ENCODE data around the gene STOX2.
A peak's percentile ranks its signal among the peaks of the same experiment; 100 is the strongest.
"Not testable (repeated sequence)": the region's sequence is repeated elsewhere in the genome, so short reads cannot be mapped to it uniquely, and the experiment has no call there.

STOX2 gene

DNA sequence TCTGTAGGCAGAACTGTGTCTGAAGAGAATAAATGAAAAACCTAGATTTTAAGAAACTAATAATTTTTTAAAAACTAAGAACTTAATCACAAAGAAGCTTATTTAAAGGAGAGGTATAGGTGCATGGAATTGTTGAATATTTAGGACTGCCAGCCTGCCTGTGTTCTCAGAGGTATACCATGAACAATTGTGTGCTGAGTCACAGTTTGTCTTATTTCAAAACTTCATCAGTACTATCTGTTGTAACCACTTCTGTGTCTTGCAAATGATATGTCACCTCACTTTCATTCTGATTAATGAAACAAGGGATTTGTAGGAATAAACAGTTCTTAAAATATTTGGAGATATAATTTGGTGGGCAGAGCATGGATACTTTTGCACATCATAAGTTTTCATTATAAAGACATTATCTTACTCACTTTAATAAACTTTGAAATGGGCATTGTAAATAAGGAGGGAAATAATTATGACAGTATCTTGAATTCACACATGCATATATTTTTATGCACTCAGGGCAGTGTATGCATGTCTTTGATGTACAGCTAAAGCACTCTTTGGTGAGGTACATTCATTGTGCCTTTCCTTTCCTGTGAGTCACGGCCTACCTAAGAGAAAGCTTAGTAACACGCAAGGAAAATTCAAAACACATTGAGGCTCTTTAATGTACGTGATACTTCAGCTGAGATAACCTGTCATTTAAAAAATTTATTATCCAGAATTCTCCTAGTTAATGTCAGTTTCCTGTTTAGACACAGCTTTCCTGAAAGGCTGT lies 31.7 kb downstream of the STOX2 start:
- no peak for DNase-seq (ENCODE audit: low read depth)

DNA sequence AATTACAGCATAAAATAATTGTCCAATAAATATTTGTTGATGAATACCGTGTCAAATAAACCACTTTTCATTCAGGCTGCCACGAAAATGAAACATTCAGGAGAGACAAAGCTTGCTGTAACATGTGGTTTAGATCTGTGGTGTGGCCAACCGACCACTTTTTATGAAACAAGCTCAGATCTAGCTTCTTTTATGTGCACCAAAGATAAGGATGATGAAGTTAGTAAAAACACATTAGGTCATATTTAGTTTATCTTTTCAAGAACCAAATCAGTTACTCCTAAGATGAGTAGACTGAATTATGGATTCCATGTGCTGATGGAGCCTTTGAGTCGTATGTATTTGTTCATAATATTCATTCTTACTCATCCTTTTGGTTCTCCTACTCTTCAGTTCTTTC lies 35.8 kb downstream of the STOX2 start:
- no peak for DNase-seq (ENCODE audit: low read depth)

DNA sequence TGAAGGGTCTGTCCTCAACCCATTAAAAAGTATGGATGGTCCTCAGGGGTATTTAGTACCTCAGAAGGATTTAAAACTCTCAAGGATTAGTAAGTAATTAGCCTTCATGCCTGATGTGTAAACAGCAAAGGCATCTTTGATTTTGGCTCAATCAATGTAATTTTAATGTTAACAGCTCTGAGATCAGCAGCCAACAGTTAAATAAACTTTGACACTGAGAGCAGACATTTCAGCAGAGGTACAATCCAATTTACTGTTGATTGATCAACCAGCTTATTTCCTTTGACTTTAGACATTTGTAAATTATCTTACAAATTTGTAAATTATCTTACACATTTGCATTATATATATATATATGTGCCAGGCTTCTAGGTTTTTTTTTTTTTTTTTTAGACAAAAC lies 36.9 kb downstream of the STOX2 start:
- no peak for DNase-seq (ENCODE audit: low read depth)

DNA sequence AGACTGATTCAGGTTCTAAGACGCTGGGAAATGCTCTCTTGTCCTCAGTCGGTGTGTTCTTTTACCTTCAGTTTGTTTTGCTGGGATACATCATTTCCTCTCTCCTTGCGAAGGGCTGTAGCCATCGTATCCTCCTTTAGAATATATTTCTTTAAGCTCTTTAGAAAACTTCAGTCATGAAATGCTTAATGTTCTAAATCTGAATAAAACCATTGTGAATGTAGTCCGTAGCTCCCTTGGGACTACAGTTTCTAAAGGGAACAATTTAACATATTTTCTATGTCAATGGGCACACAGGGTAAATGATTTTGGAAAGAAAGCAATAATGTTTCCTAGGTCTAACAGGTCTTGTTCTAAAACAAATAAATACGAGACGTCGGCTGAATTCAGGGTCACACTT lies 40.6 kb downstream of the STOX2 start:
- no peak for DNase-seq (ENCODE audit: low read depth)

GRCh38 chr4:183950536-183950935 lies 45.4 kb downstream of the STOX2 start:
- DNase-seq (ENCODE audit: low read depth): no peak

- not testable (repeated sequence) for DNase-seq (ENCODE audit: low read depth)
These were observed 47.5 kb downstream of the STOX2 start for GRCh38 chr4:183952652-183953051.

DNA sequence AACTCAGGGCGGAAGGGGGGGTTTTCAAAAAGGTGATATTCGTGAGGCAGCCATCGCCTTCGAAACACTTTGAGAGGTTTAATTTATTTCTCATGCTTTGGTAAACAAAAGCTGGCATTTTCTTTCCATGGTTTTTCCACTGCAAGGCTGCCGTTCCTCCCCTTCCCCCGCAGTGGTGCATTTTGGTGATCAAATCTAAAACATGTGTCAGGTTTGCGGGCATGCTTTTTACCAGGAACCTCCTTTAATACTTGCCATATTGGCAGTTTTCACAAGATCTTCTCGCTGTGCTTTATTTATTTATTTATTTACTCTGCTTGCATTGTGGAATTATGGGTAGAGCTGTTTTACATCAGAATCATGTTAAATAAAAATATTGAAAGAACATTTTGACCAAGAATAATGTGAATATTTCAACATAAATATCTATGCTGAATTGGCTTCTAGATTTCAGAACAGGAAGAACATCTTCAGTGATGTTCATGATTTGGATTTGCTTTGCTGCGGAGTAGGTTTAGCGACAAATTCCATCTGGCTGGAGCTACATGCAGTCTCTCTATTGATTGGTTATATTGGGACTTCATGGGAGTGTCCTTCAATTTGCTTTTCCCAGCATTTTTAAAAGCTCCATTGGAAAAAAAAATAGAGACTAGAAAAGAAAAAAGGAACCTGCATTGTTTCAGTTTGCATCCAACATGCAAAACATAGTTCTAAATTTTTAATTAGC lies 54.4 kb downstream of the STOX2 start:
- DNase-seq (ENCODE audit: low read depth): no peak

DNA sequence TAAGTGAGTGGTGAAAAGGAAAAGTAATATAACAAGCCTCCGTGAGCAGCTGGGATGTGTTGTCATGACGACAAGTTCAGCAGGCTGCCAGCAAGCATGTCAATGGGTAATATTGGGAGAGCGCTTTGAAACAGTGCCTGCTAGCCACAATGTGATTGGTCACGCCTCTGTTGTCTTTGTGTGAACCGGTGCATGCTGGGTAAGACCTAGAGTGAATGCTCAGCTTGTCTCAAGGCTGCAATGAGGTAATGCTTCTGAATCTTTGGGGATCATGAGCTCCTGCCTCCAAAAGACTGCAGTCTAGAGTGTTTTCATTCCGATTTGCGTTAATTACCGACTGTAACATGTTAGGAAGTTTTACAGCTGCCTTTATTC lies 54.9 kb downstream of the STOX2 start:
- peak; percentile 4 for DNase-seq (ENCODE audit: low read depth)

DNA sequence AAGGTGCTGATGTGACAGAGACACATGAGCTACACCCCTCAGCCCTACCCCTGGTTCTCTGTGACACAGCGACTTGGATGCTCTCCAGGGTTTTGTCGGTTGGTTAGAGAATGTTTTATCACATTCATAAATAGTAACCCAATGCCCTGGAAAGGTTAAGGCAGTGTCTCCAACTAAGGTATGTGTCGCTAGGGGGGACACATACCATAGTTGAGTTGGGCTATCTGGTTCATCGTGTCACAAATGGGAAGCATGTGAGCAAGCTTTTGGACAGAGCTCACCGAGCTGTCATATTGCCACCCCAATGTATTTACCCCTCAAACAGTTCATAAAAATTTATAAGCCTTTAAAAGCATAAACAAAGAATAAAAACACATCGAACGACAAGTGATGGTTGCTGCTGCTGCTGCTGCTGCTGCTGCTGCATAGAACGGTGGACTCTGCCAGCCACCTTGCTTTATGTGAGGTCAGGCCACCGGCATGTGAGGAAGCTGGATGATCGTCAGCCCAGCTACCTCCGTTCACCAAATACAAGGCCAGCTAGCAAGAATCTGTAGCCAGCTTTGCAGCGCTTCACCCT lies 55.9 kb downstream of the STOX2 start:
- DNase-seq (ENCODE audit: low read depth): no peak

DNA sequence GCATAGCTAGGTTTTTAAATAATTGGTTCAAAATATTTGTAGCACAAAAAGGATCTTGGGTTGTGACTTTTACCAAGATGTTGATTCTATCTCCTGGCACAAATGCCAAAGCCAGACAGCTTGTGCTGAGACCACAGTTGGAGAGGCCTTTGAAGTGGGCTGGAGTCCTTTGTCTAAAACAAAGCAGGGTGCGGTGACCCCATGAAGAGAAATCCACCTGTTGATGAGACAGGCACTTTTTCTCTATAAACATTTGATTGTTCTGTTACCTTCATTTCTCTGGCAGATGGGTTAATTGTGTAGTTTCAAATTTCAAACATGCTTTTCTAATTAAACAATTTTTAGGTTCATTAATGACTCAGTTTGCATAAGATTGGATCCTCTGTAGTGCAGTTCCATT lies 56.7 kb downstream of the STOX2 start:
- DNase-seq (ENCODE audit: low read depth): no peak

DNA sequence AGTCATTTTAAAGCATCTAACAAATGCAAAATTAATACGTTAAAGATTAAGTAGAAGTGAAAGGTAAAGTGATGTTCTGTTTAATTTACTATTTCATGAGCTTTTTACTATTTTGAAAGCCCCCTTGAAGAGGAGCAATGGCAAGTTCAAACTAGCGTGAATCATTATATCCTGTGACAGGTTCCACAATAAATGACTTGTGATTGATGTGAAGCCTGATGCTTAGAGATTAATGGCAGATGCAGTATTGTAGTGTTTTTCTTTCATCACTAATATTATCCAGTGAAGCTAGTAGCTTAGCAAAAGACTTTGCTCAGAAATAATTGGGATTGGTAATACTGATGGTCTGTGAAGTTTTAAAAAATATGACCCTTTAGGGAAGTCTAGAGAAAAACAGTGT lies 57.3 kb downstream of the STOX2 start:
- no peak for DNase-seq (ENCODE audit: low read depth)

DNA sequence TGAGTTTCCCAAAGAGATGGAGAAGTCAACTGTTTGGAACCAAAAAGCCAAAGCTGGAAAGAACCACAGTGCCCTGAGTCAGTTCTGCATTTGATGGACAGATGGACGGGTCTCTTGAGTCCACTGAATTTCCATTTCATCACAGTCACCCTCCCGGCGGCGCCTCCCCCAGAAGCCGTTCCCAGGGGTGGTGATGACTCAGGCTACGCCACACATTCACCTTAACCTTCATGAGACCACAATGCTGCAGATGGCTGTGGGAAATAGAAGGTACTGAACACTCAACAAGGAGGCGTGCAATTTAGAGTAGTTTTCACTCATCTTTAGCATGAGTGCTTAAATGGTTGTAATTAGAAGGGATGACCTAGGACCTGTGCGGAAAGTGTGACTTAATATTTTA lies 61.3 kb downstream of the STOX2 start:
- no peak for DNase-seq (ENCODE audit: low read depth)

GRCh38 chr4:183967266-183967665 lies 62.2 kb downstream of the STOX2 start:
- no peak for DNase-seq (ENCODE audit: low read depth)

- DNase-seq (ENCODE audit: low read depth): no peak
These were observed 63.4 kb downstream of the STOX2 start for GRCh38 chr4:183968502-183968901.

- no peak for DNase-seq (ENCODE audit: low read depth)
These were observed 63.8 kb downstream of the STOX2 start for GRCh38 chr4:183968931-183969330.

- DNase-seq (ENCODE audit: low read depth): no peak
These were observed 64.5 kb downstream of the STOX2 start for GRCh38 chr4:183969596-183969995.

DNA sequence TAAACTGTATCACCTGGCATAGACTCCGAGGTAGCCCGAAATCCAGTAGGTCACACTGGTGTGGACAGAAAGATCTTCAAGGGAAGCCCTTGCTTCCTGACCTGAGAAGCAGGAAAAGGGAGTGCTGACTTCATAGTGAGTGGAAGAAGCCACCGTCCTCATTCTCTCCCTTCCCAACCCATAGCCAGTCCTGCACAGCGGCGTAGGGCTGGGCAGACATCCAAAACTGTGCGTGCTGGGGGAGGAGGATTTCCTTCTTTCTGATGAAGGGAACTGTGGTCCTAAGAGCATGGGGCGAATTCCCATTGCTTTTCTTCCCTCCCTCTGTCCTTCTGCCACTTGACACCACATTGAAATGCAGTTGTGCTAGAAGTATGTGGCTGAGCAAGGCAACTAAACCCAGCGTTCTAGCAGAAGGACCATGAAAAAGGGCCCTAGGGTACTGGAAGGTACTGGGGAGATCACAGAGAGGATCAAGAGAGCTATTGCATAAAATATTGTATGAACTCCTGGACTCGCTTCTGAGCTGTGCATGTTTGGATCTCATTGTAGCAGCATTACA lies 66.9 kb downstream of the STOX2 start:
- no peak for DNase-seq (ENCODE audit: low read depth)

- DNase-seq (ENCODE audit: low read depth): no peak
These were observed 72.6 kb downstream of the STOX2 start for GRCh38 chr4:183977707-183978106.

DNA sequence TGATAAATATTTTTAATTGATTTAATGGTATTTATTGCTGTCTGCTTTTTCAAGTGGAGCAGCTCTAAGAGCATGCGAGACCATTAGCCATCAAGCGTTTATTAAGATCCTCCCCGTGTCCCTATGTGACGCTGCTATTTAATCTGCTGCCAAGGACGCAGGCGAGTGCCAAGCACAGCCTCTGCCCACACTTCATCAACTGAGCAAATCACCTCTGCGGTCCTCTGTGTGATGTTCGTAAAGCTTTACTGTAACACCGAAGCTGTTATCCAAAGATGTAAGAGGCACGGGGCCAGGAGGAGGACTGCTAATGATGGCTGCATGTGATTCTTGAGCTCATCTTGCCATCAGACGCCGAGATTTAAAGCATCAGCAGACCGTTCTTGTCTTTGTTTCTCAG lies 79.5 kb downstream of the STOX2 start:
- DNase-seq (ENCODE audit: low read depth): no peak

- DNase-seq (ENCODE audit: low read depth): no peak
These were observed 80.7 kb downstream of the STOX2 start for GRCh38 chr4:183985786-183986185.

- no peak for DNase-seq (ENCODE audit: low read depth)
These were observed 81.3 kb downstream of the STOX2 start for GRCh38 chr4:183986291-183986970.

Data from EH (cell line).